IPS-18c (cell line): ENCODE data around the gene DRC1.
"Not testable (repeated sequence)": the region's sequence is repeated elsewhere in the genome, so short reads cannot be mapped to it uniquely, and the experiment has no call there.

ENCODE experiments used
- H3K4me3 ChIP-seq: 2 replicates; pipeline ENCODE4 v1.7.0; 2013; ENCODE audit warnings: low read depth, mild to moderate bottlenecking, low read length, moderate library complexity; ENCODE audit not compliant: insufficient read depth
- H3K9me3 ChIP-seq: one replicate; pipeline ENCODE4 v1.6.1; 2013; ENCODE audit warnings: mild to moderate bottlenecking, low read length, moderate library complexity; ENCODE audit not compliant: control insufficient read depth, insufficient read depth

The DRC1 gene

GRCh38 chr2:26401739-26402541 is at the start of gene DRC1:
TSS of gene DRC1 (plus strand) at chr2:26401920. CDS start at chr2:26401990, 70 bp downstream.
- Histone ChIP-seq H3K9me3 (no peaks in the 10 kb centered on the region), H3K4me3 (peak within 1 kb of the TSS; percentile 67)

- H3K9me3 ChIP-seq, result peaks cover 5% of the 10 kb centered on the region
- H3K4me3 ChIP-seq, result no peak overlapping the region
These were observed 48.8 kb upstream of the DRC1 start for GRCh38 chr2:26352892-26353291.

- not testable (repeated sequence) for H3K9me3 ChIP-seq, H3K4me3 ChIP-seq
These were observed 47.3 kb upstream of the DRC1 start for GRCh38 chr2:26354469-26354868.

- no peak overlapping the region for H3K4me3 ChIP-seq
- H3K9me3 ChIP-seq, result peaks cover 3% of the 10 kb centered on the region
These were observed 46.4 kb upstream of the DRC1 start for GRCh38 chr2:26355038-26355995.

- H3K4me3 ChIP-seq, result no peak overlapping the region
These were observed 45.6 kb upstream of the DRC1 start for GRCh38 chr2:26356111-26356510.

GRCh38 chr2:26356771-26357170 is 44.9 kb upstream of the DRC1 start:
- Histone ChIP-seq H3K4me3 (no peak overlapping the region), H3K9me3 (peaks cover 3% of the 10 kb centered on the region)

More at GRCh38 chr2:26356111-26356510, 45.6 kb upstream of the DRC1 start:
- H3K9me3 ChIP-seq, result peaks cover 3% of the 10 kb centered on the region

GRCh38 chr2:26359886-26360473 is 41.7 kb upstream of the DRC1 start:
- Histone ChIP-seq H3K9me3 (peaks cover 3% of the 10 kb centered on the region), H3K4me3 (no peak overlapping the region)

GRCh38 chr2:26363323-26363722 is 38.4 kb upstream of the DRC1 start:
- Histone ChIP-seq H3K4me3 (no peak overlapping the region), H3K9me3 (no peaks in the 10 kb centered on the region)

GRCh38 chr2:26363958-26364357 is 37.8 kb upstream of the DRC1 start:
- H3K9me3 ChIP-seq, result no peaks in the 10 kb centered on the region
- no peak overlapping the region for H3K4me3 ChIP-seq

- H3K4me3 ChIP-seq, result no peak overlapping the region
- H3K9me3 ChIP-seq, result no peaks in the 10 kb centered on the region
These were observed 37.1 kb upstream of the DRC1 start for GRCh38 chr2:26364669-26365068.

- no peaks in the 10 kb centered on the region for H3K9me3 ChIP-seq
- H3K4me3 ChIP-seq, result no peak overlapping the region
These were observed 34.8 kb upstream of the DRC1 start for GRCh38 chr2:26366957-26367356.

- not testable (repeated sequence) for H3K4me3 ChIP-seq, H3K9me3 ChIP-seq
These were observed 32.1 kb upstream of the DRC1 start for GRCh38 chr2:26369664-26370063.

GRCh38 chr2:26370909-26371308 is 30.8 kb upstream of the DRC1 start:
- not testable (repeated sequence) for H3K9me3 ChIP-seq

GRCh38 chr2:26376799-26377198 is 24.9 kb upstream of the DRC1 start:
- no peak overlapping the region for H3K4me3 ChIP-seq
- H3K9me3 ChIP-seq, result no peaks in the 10 kb centered on the region

More at GRCh38 chr2:26370909-26371308, 30.8 kb upstream of the DRC1 start:
- H3K4me3 ChIP-seq, result not testable (repeated sequence)

GRCh38 chr2:26380281-26380680 is 21.4 kb upstream of the DRC1 start:
- no peaks in the 10 kb centered on the region for H3K9me3 ChIP-seq

GRCh38 chr2:26382564-26382963 is 19.2 kb upstream of the DRC1 start:
- H3K4me3 ChIP-seq, result no peak overlapping the region

More at GRCh38 chr2:26380281-26380680, 21.4 kb upstream of the DRC1 start:
- H3K4me3 ChIP-seq, result no peak overlapping the region

GRCh38 chr2:26384183-26384582 is 17.5 kb upstream of the DRC1 start:
- H3K9me3 ChIP-seq, result no peaks in the 10 kb centered on the region
- H3K4me3 ChIP-seq, result no peak overlapping the region

More at GRCh38 chr2:26382564-26382963, 19.2 kb upstream of the DRC1 start:
- no peaks in the 10 kb centered on the region for H3K9me3 ChIP-seq
